Tibial nerve (tissue), 4 donors: ENCODE results near the gene EFTUD2.

Source experiments
- CTCF ChIP-seq, 5 experiments: fragments of 200-600 bp in 3 of 5; fragments of 450-650 bp in 2 of 5; sonication (generic) in 3 of 5; IDR thresholded peaks; one replicate each; pipeline ENCODE4 v1.5.1; 2016 to 2019; ENCODE audit warnings: antibody characterized with exemption in 5 of 5, mild to moderate bottlenecking in 3 of 5, moderate library complexity in 2 of 5
- EP300 ChIP-seq, 2 donors: sonication (generic); formaldehyde crosslinking; IDR thresholded peaks; one replicate each; pipeline ENCODE4 v1.6.1; 2017; ENCODE audit warnings: antibody characterized with exemption in 2 of 2, mild to moderate bottlenecking in 1 of 2

- TF ChIP-seq CTCF (IDR thresholded peaks at IDR 0.05) (no peak), EP300 (IDR thresholded peaks at IDR 0.05) (no peak)
Measured at GRCh38 chr17:44840936-44841335, 58.3 kb downstream of the EFTUD2 start.
